Neural cell (in vitro differentiated cells): ENCODE measurements around the gene NKIRAS1. TPM values are rescaled to one million over a fixed set of nuclear protein-coding genes. Genes with fewer than 3 reads are reported as not detected.

Experiments
- H2AFZ ChIP-seq: fragments of 200-600, 300-800 bp; sonication (generic), shearing (Covaris generic); 2 replicates; pipeline ENCODE4 v1.6.0; 2014; ENCODE audit warnings: low read depth, mild to moderate bottlenecking, antibody characterized with exemption, low read length, moderate library complexity
- H3F3A ChIP-seq: fragments of 200-600 bp; shearing (Covaris generic); 2 replicates; pipeline ENCODE4 v1.6.1; 2016; ENCODE audit warnings: mild to moderate bottlenecking, moderate library complexity, mixed read lengths, antibody characterized with exemption, low read length; ENCODE audit not compliant: insufficient read depth, poor library complexity, severe bottlenecking
- H3K27ac ChIP-seq: fragments of 200-600, 300-800 bp; sonication (generic), shearing (Covaris generic); 2 replicates; pipeline ENCODE4 v1.5.1; 2014; ENCODE audit warnings: mild to moderate bottlenecking, low read length, moderate library complexity
- H3K27me3 ChIP-seq: fragments of 300-800, 200-600 bp; sonication (generic), shearing (Covaris generic); 2 replicates; pipeline ENCODE4 v1.6.0; 2014; ENCODE audit warnings: mild to moderate bottlenecking, low read depth, low read length, moderate library complexity; ENCODE audit not compliant: insufficient read depth
- H3K36me3 ChIP-seq: fragments of 300-800, 200-600 bp; sonication (generic), shearing (Covaris generic); 2 replicates; pipeline ENCODE4 v1.5.1; 2014; ENCODE audit warnings: mild to moderate bottlenecking, antibody characterized with exemption, low read length, moderate library complexity; ENCODE audit not compliant: insufficient read depth
- H3K4me2 ChIP-seq: fragments of 300-800, 200-600 bp; sonication (generic), shearing (Covaris generic); 2 replicates; pipeline ENCODE4 v1.6.0; 2014; ENCODE audit warnings: mild to moderate bottlenecking, low read length
- H3K4me3 ChIP-seq: fragments of 300-800, 200-600 bp; sonication (generic), shearing (Covaris generic); 2 replicates; pipeline ENCODE4 v1.5.1; 2014; ENCODE audit warnings: mild to moderate bottlenecking, low read length, moderate library complexity
- H3K79me2 ChIP-seq: fragments of 200-600 bp; shearing (Covaris generic); replicated peaks from 2 replicates; pipeline ENCODE4 v1.6.0; 2014; ENCODE audit warnings: mild to moderate bottlenecking, low read length, moderate library complexity; ENCODE audit not compliant: insufficient read depth
- H3K9ac ChIP-seq: fragments of 300-800, 200-600 bp; sonication (generic), shearing (Covaris generic); 2 replicates; pipeline ENCODE4 v1.6.1; 2016; ENCODE audit warnings: mild to moderate bottlenecking, low read length, mixed read lengths
- H3K9me2 ChIP-seq: fragments of 200-600 bp; shearing (Covaris generic); 2 replicates; pipeline ENCODE4 v1.6.1; 2016; ENCODE audit warnings: mild to moderate bottlenecking, low read length, mixed read lengths; ENCODE audit not compliant: insufficient read depth
- H3K9me3 ChIP-seq: fragments of 200-600, 300-800 bp; sonication (generic), shearing (Covaris generic); 2 replicates; pipeline ENCODE4 v1.6.1; 2016; ENCODE audit warnings: mild to moderate bottlenecking, mixed run types, low read length, moderate library complexity, mixed read lengths
- H4K20me1 ChIP-seq: fragments of 200-600 bp; shearing (Covaris generic); 2 replicates; pipeline ENCODE4 v1.6.1; 2016; ENCODE audit warnings: mild to moderate bottlenecking, mixed run types; ENCODE audit not compliant: insufficient read depth
- CTCF ChIP-seq: fragments of 450-650 bp; IDR thresholded peaks from 2 replicates; pipeline ENCODE4 v1.5.1; 2014; ENCODE audit warnings: antibody characterized with exemption, mild to moderate bottlenecking, moderate library complexity; ENCODE audit not compliant: poor library complexity, severe bottlenecking
- EP300 ChIP-seq: fragments of 450-650 bp; conservative IDR thresholded peaks from 2 replicates; pipeline ENCODE4 v1.6.1; 2014; ENCODE audit warnings: antibody characterized with exemption, mild to moderate bottlenecking, moderate library complexity; ENCODE audit not compliant: poor library complexity, severe bottlenecking
- EZH2 ChIP-seq: fragments of 200-600, 300-800 bp; shearing (Covaris generic), sonication (generic); IDR thresholded peaks from 2 replicates; pipeline ENCODE4 v1.6.1; 2014; ENCODE audit warnings: antibody characterized with exemption, low read length, borderline replicate concordance, mild to moderate bottlenecking; ENCODE audit not compliant: insufficient read depth, poor library complexity, severe bottlenecking
- MXI1 ChIP-seq: fragments of 450-650 bp; conservative IDR thresholded peaks from 2 replicates; pipeline ENCODE4 v1.6.1; 2014; ENCODE audit warnings: antibody characterized with exemption, mild to moderate bottlenecking; ENCODE audit not compliant: poor library complexity, severe bottlenecking
- POLR2AphosphoS5 ChIP-seq: IDR thresholded peaks from 2 replicates; pipeline ENCODE4 v1.6.1; 2012
- RAD21 ChIP-seq: fragments of 450-650 bp; conservative IDR thresholded peaks from 2 replicates; pipeline ENCODE4 v1.6.1; 2014; ENCODE audit warnings: antibody characterized with exemption, mild to moderate bottlenecking, moderate library complexity
- REST ChIP-seq: IDR thresholded peaks from 2 replicates; pipeline ENCODE4 v1.6.1; 2012; ENCODE audit warnings: borderline replicate concordance
- SMC3 ChIP-seq: fragments of 450-650 bp; conservative IDR thresholded peaks from 2 replicates; pipeline ENCODE4 v1.6.1; 2014; ENCODE audit warnings: antibody characterized with exemption, mild to moderate bottlenecking, moderate library complexity; ENCODE audit not compliant: poor library complexity
- TAF1 ChIP-seq: IDR thresholded peaks from 2 replicates; pipeline ENCODE4 v1.6.1; 2012; ENCODE audit warnings: low read depth
- polyA plus RNA-seq: library from polyadenylated mRNA; depleted of rRNA; stranded (reverse); fragments of >200 nt; gene quantifications from 2 replicates; pipeline ENCODE4 v1.2.3, GENCODE V29; 2014

The NKIRAS1 gene
- polyA plus RNA-seq, 1 donor from 2014 or later: 42.1 TPM

- H3K4me3 ChIP-seq: no peak overlapping the region
- H3K27ac ChIP-seq: no peak overlapping the region
- peaks cover 19% of the 10 kb centered on the region for H3K36me3 ChIP-seq
- no peaks in the 10 kb centered on the region for H3K9me3 ChIP-seq
- H3K79me2 ChIP-seq: no peaks in the 10 kb centered on the region
- TF ChIP-seq POLR2AphosphoS5 (no peak), SMC3 (no peak), CTCF (no peak), TAF1 (no peak), EZH2 (no peak), EP300 (no peak), RAD21 (no peak), REST (no peak), MXI1 (no peak)
- no peak overlapping the region for H3K4me2 ChIP-seq
- H3K9ac ChIP-seq: no peak overlapping the region
- no peaks in the 10 kb centered on the region for H4K20me1 ChIP-seq
- H3F3A ChIP-seq: no peaks in the 10 kb centered on the region
- no peaks in the 10 kb centered on the region for H3K27me3 ChIP-seq
- no peaks in the 10 kb centered on the region for H3K9me2 ChIP-seq
- H2AFZ ChIP-seq: no peak overlapping the region
Measured at GRCh38 chr3:23895181-23895580, 21.6 kb downstream of the NKIRAS1 start.

- H3K4me3 ChIP-seq: no peak overlapping the region
- H3K27me3 ChIP-seq: no peaks in the 10 kb centered on the region
- H3F3A ChIP-seq: no peaks in the 10 kb centered on the region
- H4K20me1 ChIP-seq: no peaks in the 10 kb centered on the region
- no peaks in the 10 kb centered on the region for H3K79me2 ChIP-seq
- TF ChIP-seq CTCF: no peak
- TF ChIP-seq RAD21: no peak
- no peak for TF ChIP-seq REST
- no peak for TF ChIP-seq MXI1
- no peak for TF ChIP-seq POLR2AphosphoS5
- TF ChIP-seq SMC3: no peak
- TF ChIP-seq TAF1: no peak
- no peak for TF ChIP-seq EP300
- TF ChIP-seq EZH2: no peak
- H2AFZ ChIP-seq: no peak overlapping the region
- H3K27ac ChIP-seq: no peak overlapping the region
- H3K9ac ChIP-seq: no peak overlapping the region
- no peaks in the 10 kb centered on the region for H3K9me2 ChIP-seq
- H3K4me2 ChIP-seq: no peak overlapping the region
- H3K36me3 ChIP-seq: peaks cover 14% of the 10 kb centered on the region
- no peaks in the 10 kb centered on the region for H3K9me3 ChIP-seq
Measured at GRCh38 chr3:23894254-23895061, 22.3 kb downstream of the NKIRAS1 start.
